Suprapubic skin (tissue), 4 donors: ENCODE measurements around the gene MGAT2. TPM values are rescaled to one million over a fixed set of nuclear protein-coding genes. Genes with fewer than 3 reads are reported as not detected.

ENCODE experiments used
- DNase-seq, 2 donors: peaks; one replicate each; pipeline ENCODE4 v3.0.0-alpha.2; 2019; ENCODE audit warnings: low spot score in 2 of 2
- H3K27ac ChIP-seq: fragments of 200-600 bp; sonication (generic); one replicate; pipeline ENCODE4 v1.5.1; 2019
- H3K27me3 ChIP-seq: fragments of 200-600 bp; sonication (generic); one replicate; pipeline ENCODE4 v1.5.1; 2019
- H3K36me3 ChIP-seq: fragments of 200-600 bp; sonication (generic); one replicate; pipeline ENCODE4 v1.5.1; 2019
- H3K4me1 ChIP-seq: fragments of 200-600 bp; sonication (generic); one replicate; pipeline ENCODE4 v1.5.1; 2019
- H3K4me3 ChIP-seq: fragments of 200-600 bp; sonication (generic); one replicate; pipeline ENCODE4 v1.5.1; 2019; ENCODE audit warnings: mild to moderate bottlenecking
- H3K9me3 ChIP-seq: fragments of 200-600 bp; sonication (generic); one replicate; pipeline ENCODE4 v1.5.1; 2019
- EP300 ChIP-seq: sonication (generic); formaldehyde crosslinking; IDR thresholded peaks from one replicate; pipeline ENCODE4 v1.6.1; 2017; ENCODE audit warnings: antibody characterized with exemption
- POLR2A ChIP-seq, 2 donors: fragments of 450-650 bp; IDR thresholded peaks; one replicate each; pipeline ENCODE4 v1.6.1; 2017; ENCODE audit warnings: antibody characterized with exemption in 2 of 2, mild to moderate bottlenecking in 2 of 2, moderate library complexity in 2 of 2
- POLR2AphosphoS5 ChIP-seq, 3 donors: sonication (generic); formaldehyde crosslinking; IDR thresholded peaks; one replicate each; pipeline ENCODE4 v1.6.1; 2017; ENCODE audit warnings: antibody characterized with exemption in 3 of 3
- WGBS: methylation state at CpG from one replicate; pipeline ENCODE4 v1.1.5; 2018; 5-methylcytosine and 5-hydroxymethylcytosine counted together
- total RNA-seq, 4 donors: library from RNA; depleted of rRNA; stranded (reverse); fragments of >200 nt; gene quantifications; one replicate each; pipeline ENCODE4 v1.1.0, GENCODE V29; 2016
- TF ChIP-seq, protein P1 (sequence below), 2 donors: fragments of 200-600 bp in 1 of 2; fragments of 450-650 bp in 1 of 2; sonication (generic) in 1 of 2; IDR thresholded peaks; one replicate each; pipeline ENCODE4 v1.5.1; 2016 to 2019; ENCODE audit warnings: antibody characterized with exemption in 2 of 2, mild to moderate bottlenecking in 1 of 2, moderate library complexity in 1 of 2

The MGAT2 gene
- total RNA-seq, result 10 to 100 TPM in 3 of 4 donors, 1 to 10 TPM in 1; 8.9 to 17.5 (median 15.1) TPM

DNA sequence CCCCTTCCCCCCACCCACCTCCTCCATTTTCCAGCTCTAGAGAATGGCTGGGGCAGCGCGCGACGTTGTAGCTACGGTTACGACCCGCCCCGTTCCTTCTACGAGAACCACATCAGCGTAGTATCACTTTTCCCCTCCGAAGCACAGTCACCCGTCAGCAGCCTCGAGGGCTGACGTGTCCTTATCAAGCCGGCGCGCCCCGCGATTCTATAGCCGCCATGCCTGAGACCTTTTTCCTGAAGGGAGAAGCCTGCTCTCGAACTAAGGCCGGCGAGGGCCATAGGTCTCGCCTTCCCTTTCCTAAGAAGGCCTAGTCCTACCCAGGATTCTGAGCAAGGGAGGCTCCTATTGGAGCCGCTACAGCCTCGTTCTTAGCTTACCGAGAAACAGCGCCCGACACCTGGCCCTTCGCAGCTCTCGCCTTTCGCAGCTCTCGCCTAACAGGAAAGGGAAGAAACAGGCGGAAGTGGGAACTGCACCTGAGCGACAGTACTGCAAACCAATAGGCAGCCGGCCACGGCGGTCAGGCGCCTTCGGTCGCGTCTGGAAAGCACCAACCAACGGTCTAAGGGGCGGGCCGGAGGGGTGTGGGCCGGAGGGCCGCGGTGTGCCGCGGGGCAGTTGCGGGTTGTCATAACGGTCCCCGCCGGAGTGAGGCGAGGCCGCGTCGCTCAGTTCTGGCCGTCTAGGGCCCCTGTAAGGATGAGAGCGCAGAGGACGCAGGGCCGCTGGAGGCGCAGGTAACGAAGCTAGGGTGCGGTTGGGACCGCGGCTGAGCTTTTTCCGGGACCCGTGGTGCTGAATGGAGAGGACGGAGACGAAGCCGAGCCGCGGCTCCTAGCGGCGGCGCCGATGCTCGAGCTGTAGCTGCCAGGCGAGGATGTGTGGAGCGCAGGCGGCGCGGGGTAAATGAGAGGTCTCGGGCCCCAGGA lies at the start of gene MGAT2, which contains the start of gene RPL36AL:
Gene MGAT2, plus strand, starts transcription at position 618 of the 932 bp plus-strand sequence. CDS start 470 bp downstream, outside the sequence.
Gene RPL36AL, minus strand, starts transcription at position 445 of the 932 bp plus-strand sequence. CDS start 1,522 bp downstream, outside the sequence.
- Histone ChIP-seq H3K4me1 (peaks cover 53% of the 10 kb centered on the region), H3K4me3 (peak within 1 kb of the TSS; percentile 99), H3K36me3 (peaks cover 13% of the 10 kb centered on the region), H3K27me3 (no peaks in the 10 kb centered on the region), H3K9me3 (no peaks in the 10 kb centered on the region), H3K27ac (peak within 1 kb of the TSS; percentile 99)
- TF ChIP-seq POLR2A (IDR thresholded peaks at IDR 0.05) (peak; percentile 95 to 97), POLR2AphosphoS5 (IDR thresholded peaks at IDR 0.05) (peak; percentile 79 to 87 (median 81)), EP300 (no peak)
- TF ChIP-seq, protein P1, sequence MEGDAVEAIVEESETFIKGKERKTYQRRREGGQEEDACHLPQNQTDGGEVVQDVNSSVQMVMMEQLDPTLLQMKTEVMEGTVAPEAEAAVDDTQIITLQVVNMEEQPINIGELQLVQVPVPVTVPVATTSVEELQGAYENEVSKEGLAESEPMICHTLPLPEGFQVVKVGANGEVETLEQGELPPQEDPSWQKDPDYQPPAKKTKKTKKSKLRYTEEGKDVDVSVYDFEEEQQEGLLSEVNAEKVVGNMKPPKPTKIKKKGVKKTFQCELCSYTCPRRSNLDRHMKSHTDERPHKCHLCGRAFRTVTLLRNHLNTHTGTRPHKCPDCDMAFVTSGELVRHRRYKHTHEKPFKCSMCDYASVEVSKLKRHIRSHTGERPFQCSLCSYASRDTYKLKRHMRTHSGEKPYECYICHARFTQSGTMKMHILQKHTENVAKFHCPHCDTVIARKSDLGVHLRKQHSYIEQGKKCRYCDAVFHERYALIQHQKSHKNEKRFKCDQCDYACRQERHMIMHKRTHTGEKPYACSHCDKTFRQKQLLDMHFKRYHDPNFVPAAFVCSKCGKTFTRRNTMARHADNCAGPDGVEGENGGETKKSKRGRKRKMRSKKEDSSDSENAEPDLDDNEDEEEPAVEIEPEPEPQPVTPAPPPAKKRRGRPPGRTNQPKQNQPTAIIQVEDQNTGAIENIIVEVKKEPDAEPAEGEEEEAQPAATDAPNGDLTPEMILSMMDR (IDR thresholded peaks at IDR 0.05), result peak in 1 of 2 donors; percentile 16
- 0% methylated on average over 57 of the region's 85 CpGs for WGBS
- peak; percentile 98 to 99 for DNase-seq

DNA sequence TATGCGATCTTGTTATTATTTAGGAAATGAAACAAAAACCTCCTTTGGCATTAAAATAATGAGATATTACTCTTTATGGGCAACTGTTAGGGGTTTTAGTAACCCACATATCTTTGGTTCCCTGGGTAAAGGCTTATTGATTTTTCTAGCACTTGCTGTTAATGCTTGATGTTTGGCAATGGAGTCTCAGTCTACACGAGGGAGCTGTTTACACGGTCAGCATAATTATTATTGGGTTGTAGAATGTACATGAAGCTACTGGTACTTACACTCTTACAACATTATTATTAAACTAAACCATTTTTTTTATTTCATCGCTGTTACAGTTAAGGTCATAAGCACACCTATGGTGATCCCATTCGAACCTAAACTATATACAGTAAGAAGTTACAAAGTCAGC lies 46.6 kb upstream of the MGAT2 start:
- Histone ChIP-seq H3K4me1 (no peaks in the 10 kb centered on the region), H3K36me3 (peaks cover 24% of the 10 kb centered on the region), H3K9me3 (no peaks in the 10 kb centered on the region), H3K27me3 (no peaks in the 10 kb centered on the region), H3K4me3 (no peak overlapping the region), H3K27ac (no peak overlapping the region)
- 86% methylated on average over 5 of the region's 5 CpGs for WGBS
- TF ChIP-seq EP300 (no peak), POLR2A (IDR thresholded peaks at IDR 0.05) (no peak), POLR2AphosphoS5 (IDR thresholded peaks at IDR 0.05) (no peak)
- TF ChIP-seq, protein P1 (IDR thresholded peaks at IDR 0.05), result no peak
- no peak for DNase-seq

DNA sequence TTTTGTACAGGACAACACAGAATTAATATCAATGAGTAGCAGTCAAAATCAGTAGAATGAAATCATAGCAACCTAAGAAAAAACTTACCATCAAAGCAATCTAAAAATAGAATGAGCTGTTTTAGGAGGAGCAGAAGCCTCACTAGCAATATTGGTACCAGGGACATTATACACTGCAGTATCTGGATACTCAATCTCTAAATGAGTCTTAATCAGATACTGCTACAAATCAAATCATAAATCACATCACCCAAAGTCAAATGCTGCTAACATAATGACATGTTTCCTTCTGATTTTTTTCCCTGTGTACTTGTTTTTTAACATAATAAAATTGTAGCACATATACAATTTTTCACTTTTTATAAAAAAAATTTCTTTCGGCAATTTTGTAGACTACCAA lies 42.5 kb upstream of the MGAT2 start:
- no peak overlapping the region for H3K27ac ChIP-seq
- H3K36me3 ChIP-seq, result peaks cover 31% of the 10 kb centered on the region
- no peak for DNase-seq
- no peaks in the 10 kb centered on the region for H3K27me3 ChIP-seq
- WGBS, result 100% methylated on average over 1 of the region's 1 CpG
- no peak for TF ChIP-seq EP300
- TF ChIP-seq POLR2A (IDR thresholded peaks at IDR 0.05), result no peak
- no peak for TF ChIP-seq POLR2AphosphoS5 (IDR thresholded peaks at IDR 0.05)
- TF ChIP-seq, protein P1 (IDR thresholded peaks at IDR 0.05), result no peak
- no peaks in the 10 kb centered on the region for H3K9me3 ChIP-seq
- peaks cover 11% of the 10 kb centered on the region for H3K4me1 ChIP-seq
- H3K4me3 ChIP-seq, result no peak overlapping the region

DNA sequence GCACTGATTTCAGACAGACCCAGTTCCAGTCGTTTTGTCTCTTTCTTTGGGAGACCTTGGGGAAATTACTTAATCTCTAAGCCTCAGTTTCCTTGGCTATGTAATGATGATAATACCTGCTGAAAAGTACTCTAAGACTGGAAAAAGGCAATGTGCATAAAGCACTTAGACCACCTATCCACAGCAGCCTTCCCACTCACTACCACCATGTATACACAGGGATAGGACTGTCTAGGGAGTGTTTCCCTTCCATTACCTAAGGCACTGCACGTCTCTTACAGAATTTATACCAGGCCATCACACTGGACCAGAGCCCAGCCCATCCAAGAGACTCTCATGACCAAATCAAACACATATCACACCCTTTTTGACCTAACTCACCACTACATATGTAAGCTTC lies 40.8 kb upstream of the MGAT2 start:
- TF ChIP-seq POLR2A (IDR thresholded peaks at IDR 0.05) (no peak), EP300 (no peak), POLR2AphosphoS5 (IDR thresholded peaks at IDR 0.05) (no peak)
- TF ChIP-seq, protein P1 (IDR thresholded peaks at IDR 0.05), result no peak
- Histone ChIP-seq H3K27ac (no peak overlapping the region), H3K4me3 (no peak overlapping the region), H3K4me1 (peaks cover 25% of the 10 kb centered on the region), H3K36me3 (peaks cover 39% of the 10 kb centered on the region), H3K27me3 (no peaks in the 10 kb centered on the region), H3K9me3 (no peaks in the 10 kb centered on the region)
- no peak for DNase-seq
- 85% methylated on average over 2 of the region's 2 CpGs for WGBS
